ENCODE results near the gene GALNT2.

GALNT2 gene

DNA sequence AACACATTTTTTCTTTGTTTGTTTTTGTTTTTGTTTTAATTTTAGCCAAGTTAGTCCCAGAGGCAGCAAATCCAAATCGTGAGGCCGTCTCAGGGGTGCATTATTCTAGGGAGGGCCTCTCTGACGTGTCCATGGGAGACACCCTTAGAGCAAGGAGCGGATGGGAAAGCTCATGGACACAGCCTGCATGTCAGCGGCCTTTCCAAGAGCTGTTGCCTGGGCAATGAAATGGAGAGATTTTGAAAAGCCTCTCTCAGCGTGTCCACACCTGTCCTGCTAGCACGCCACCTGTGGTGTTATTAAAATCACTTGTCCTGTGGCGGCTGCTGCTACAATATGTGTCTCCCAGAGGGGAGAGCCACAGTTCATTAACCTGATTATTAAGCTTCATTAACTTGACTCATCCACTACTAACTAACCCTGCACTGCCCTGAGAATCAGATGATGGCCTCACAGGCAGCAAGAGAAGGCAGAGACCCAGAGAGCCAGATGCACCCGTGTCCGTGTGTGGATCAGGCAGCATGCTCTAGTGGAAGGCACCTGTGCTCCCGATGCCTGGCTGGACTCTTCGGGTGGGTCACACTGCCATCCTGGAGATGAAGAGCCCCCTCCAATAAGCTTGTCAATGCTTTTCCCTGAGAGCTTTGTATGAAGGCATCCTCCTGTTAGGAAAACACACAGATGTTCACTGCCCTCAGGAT is 225.8 kb downstream of the GALNT2 start:
- Histone ChIP-seq H3K9me3 (ENCODE audit: control insufficient read depth, insufficient read depth, low read length) (no peaks in the 10 kb centered on the region), H3K4me1 (ENCODE audit: insufficient read depth, low read length) (peaks cover 7% of the 10 kb centered on the region; the same call in 1 of the 2 replicates), H3K36me3 (ENCODE audit: insufficient read depth, low read length) (no peaks in the 10 kb centered on the region), H3K9ac (ENCODE audit: low read depth, low read length) (peak overlapping the region; percentile 52; the same call in 1 of the 2 replicates)

DNA sequence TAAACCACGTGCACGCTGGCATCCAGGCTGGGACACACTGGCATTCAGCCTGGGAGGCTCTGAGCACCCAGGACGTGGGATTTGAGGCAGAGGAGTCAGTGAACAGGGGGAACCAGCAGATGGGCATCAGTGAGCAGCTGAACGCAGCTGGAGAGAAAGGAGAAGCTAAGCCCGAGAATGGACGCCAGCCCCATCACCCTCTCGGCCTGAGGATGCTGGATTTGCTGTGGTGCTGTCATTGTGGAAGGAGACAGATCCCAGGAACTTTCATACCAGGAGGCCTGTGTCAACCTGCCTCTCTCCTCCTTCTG is 226.3 kb downstream of the GALNT2 start:
- H3K36me3 ChIP-seq (ENCODE audit: insufficient read depth, low read length): no peaks in the 10 kb centered on the region
- H3K9me3 ChIP-seq (ENCODE audit: control insufficient read depth, insufficient read depth, low read length): no peaks in the 10 kb centered on the region
- peaks cover 7% of the 10 kb centered on the region; the same call in 1 of the 2 replicates for H3K4me1 ChIP-seq (ENCODE audit: insufficient read depth, low read length)
- no peak overlapping the region for H3K9ac ChIP-seq (ENCODE audit: low read depth, low read length)

DNA sequence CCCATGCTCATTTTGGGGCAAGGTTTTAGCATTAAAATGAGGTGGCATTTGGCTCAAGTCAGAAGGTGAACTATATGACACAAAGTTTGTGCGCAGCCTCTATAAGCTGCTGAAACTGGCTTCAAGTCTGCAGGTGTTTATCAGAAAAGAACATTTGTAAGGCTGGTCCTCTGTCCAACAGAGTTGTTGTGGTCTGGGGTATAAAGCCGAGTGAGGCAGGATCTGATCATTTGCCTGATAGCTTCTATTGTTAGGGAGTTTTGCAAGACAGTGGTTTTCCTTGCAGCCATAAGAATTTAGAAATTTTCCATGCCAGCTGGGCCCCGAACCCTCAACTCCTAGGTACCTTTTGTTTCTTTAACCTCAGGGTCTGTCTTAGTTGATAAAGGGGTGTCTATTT is 228.3 kb downstream of the GALNT2 start:
- H3K9ac ChIP-seq (ENCODE audit: low read depth, low read length): no peak overlapping the region
- peaks cover 7% of the 10 kb centered on the region; the same call in 1 of the 2 replicates for H3K4me1 ChIP-seq (ENCODE audit: insufficient read depth, low read length)
- no peaks in the 10 kb centered on the region for H3K36me3 ChIP-seq (ENCODE audit: insufficient read depth, low read length)
- H3K9me3 ChIP-seq (ENCODE audit: control insufficient read depth, insufficient read depth, low read length): no peaks in the 10 kb centered on the region

DNA sequence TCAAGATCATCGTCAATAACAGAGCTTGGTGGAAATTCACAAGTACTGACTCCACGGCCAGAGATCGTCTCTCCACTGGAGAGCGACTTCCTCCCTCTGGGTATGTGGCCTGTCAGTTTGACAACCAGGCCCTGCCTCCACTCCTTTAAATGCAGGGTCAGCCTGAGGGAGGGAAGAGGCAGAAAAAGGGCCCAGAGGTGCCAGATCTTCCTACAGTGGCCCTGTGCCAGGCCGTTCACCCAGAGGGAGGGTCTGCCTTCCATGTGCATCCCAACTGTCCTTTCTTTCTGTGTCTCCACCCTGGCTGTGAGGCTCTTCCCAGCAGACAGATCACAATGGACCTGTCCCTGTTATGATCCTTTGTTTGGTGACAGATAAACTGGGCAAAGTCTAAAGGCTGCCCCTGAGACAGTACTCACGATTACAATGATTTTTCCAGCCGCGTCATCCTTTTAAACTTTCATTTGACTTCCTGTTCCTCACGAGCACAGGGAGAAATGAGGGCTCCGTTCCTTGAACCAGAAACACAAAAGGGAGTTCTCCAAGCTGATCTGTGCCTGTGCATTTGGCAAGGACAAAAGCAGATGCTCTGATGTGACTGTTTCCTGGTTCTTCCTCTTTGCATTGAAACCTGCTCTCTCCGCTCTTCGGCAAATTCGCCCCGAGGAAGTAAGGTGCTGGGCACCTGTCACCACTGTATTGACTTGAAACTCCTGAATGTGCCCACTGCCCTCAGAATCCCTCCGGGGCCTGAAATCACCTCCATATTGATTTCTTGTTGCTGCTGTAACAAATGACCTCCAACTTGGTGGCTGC is 232.4 kb downstream of the GALNT2 start:
- H3K4me1 ChIP-seq (ENCODE audit: insufficient read depth, low read length): no peaks in the 10 kb centered on the region
- no peaks in the 10 kb centered on the region for H3K9me3 ChIP-seq (ENCODE audit: control insufficient read depth, insufficient read depth, low read length)
- H3K9ac ChIP-seq (ENCODE audit: low read depth, low read length): no peak overlapping the region
- H3K36me3 ChIP-seq (ENCODE audit: insufficient read depth, low read length): no peaks in the 10 kb centered on the region

DNA sequence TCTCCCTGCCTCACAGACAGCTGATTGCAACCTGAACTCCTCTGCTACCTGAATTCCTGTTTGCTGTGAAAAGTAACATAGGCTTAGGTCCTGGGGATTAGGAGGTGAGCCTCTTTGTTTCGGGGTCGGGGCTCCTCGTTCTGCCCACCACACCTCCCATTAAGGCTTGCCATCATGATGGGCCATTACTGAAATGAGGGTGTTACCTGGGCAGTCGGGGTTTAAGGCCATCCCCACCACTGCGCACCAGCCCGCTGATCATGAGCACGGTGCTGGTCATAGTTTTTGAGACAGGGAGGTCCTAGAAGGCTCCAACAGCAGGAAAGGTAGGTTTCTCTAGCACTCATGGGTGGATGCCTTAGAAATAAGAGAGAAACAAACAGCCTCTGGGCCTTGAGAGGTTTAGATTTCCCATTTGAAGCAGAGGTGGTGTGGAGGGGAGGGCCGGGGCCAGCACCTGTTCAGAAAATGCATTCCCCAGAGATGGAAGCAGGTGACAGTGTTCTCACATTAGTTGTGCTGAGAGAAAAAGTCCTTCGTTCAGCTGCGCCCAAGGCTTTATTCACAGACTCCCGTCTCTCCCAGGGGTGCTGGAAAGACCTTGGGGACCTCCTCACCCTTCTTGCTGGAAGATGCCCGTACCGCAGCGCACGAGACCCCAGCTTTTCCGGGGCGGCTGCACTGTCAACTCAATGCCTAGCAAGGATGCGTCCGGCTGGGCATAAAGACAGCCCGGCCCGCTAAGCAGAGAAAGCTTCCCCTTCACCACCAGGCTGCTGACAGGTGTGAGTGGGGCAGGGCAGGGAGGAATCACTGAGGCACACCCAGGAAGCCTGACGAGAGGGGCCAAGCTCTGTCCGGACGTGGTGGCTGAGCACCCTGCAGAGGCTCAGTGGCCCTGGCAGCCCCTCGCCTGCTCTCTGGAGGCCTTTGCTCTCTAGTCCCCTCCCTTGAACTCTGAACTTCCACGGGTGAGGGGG is 233.6 kb downstream of the GALNT2 start:
- Histone ChIP-seq H3K9ac (ENCODE audit: low read depth, low read length) (no peak overlapping the region), H3K4me1 (ENCODE audit: insufficient read depth, low read length) (no peaks in the 10 kb centered on the region), H3K9me3 (ENCODE audit: control insufficient read depth, insufficient read depth, low read length) (no peaks in the 10 kb centered on the region), H3K36me3 (ENCODE audit: insufficient read depth, low read length) (no peaks in the 10 kb centered on the region)

DNA sequence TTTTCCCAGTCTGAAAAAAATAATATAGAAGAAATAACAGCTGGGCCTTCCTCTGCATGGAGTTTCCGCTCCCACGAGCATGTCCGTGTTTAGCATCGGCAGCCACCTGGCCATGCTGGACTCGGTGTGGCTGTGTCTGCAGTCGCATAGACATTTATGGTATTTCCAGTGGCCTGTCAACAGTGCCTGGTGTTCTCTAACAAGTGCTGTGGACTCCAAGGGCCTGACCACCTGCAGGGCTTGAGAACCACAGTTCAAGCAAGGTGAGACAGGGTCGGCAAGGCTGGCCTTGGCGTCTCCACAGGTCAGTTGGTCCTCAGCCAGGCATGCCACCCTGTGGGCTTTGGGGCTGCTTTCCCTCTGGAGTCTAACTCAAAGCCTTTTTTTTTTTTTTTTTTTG is 234.3 kb downstream of the GALNT2 start:
- Histone ChIP-seq H3K36me3 (ENCODE audit: insufficient read depth, low read length) (no peaks in the 10 kb centered on the region), H3K4me1 (ENCODE audit: insufficient read depth, low read length) (no peaks in the 10 kb centered on the region), H3K9me3 (ENCODE audit: control insufficient read depth, insufficient read depth, low read length) (no peaks in the 10 kb centered on the region), H3K9ac (ENCODE audit: low read depth, low read length) (no peak overlapping the region)

DNA sequence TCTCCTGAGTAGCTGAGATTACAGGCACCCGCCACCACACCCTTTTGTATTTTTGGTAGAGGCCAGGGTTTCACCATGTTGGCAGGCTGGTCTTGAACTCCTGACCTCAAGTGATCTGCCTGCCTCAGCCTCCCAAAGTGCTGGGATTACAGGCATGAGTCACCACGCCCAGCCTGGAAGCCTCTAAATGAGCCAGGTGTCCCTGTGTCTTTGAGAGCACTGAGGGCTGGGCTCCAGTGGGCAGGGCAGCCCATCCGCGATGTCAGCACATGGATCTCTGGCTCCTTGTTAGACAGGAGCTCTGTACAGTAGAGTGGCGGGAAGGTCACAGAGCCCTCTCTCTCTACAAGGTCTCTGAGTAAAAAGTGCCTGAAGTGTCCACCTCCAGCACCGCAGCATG is 234.8 kb downstream of the GALNT2 start:
- Histone ChIP-seq H3K9me3 (ENCODE audit: control insufficient read depth, insufficient read depth, low read length) (no peaks in the 10 kb centered on the region), H3K36me3 (ENCODE audit: insufficient read depth, low read length) (no peaks in the 10 kb centered on the region), H3K4me1 (ENCODE audit: insufficient read depth, low read length) (no peaks in the 10 kb centered on the region), H3K9ac (ENCODE audit: low read depth, low read length) (no peak overlapping the region)

DNA sequence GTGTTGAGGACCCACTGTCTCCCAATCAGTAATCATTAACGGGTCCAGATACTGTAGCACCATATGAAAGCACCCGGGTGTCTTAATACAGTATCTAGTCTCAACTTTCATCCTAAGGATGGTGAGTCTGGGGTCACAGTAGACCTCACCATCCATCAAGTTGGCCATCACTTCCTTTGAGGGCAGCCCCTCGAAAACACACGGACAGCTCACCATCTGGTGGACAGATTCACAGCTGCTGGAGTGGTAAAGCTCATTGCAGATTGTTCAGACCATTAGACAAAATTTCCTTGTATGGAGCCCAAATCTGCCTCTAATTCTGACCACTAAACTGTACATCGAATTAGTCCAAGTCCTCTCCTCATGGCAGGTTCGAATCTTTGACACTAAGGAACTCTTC is 236.0 kb downstream of the GALNT2 start:
- Histone ChIP-seq H3K9ac (ENCODE audit: low read depth, low read length) (no peak overlapping the region), H3K4me1 (ENCODE audit: insufficient read depth, low read length) (peaks cover 5% of the 10 kb centered on the region; the same call in 1 of the 2 replicates), H3K36me3 (ENCODE audit: insufficient read depth, low read length) (no peaks in the 10 kb centered on the region)

DNA sequence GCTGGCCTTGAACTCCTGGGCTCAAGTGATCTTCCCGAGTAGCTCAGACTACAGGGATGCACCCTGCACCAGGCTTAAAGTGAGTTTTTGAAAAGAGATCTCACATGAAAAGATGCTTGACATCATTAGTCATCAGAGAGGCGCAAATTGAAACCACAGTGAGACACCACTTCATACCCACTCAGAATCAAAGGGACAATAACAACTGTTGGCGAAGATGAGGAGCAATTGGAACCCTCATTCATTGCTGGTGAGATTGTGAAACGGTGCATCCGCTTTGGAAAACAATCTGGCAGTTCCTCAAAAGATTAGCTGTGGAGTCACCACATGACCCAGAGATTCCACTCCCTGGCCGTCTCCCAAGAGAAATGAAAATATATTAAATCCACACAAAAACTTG is 236.8 kb downstream of the GALNT2 start:
- H3K4me1 ChIP-seq (ENCODE audit: insufficient read depth, low read length): peaks cover 5% of the 10 kb centered on the region; the same call in 1 of the 2 replicates

More for the DNA sequence above, 236.0 kb downstream of the GALNT2 start:
- no peaks in the 10 kb centered on the region for H3K9me3 ChIP-seq (ENCODE audit: control insufficient read depth, insufficient read depth, low read length)

DNA sequence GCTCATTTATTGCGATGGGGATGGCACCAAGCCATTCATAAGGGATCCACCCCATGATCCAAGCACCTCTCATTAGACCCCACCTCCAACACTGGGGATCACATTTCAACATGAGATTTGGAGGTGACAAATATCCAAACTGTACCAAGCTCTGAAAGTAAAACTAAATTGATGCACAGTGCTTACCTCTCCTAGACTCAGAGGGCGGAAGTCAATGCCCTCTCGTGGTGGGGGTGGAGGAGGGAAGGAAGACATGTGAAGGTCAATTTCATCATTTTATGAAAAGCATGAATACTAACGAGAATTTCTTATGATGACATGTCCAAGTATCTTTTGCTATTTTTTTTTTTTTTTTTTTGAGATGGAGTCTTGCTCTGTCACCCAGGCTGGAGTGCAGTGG is 239.1 kb downstream of the GALNT2 start:
- Histone ChIP-seq H3K4me1 (ENCODE audit: insufficient read depth, low read length) (peaks cover 5% of the 10 kb centered on the region; the same call in 1 of the 2 replicates), H3K9ac (ENCODE audit: low read depth, low read length) (no peak overlapping the region), H3K9me3 (ENCODE audit: control insufficient read depth, insufficient read depth, low read length) (no peaks in the 10 kb centered on the region), H3K36me3 (ENCODE audit: insufficient read depth, low read length) (no peaks in the 10 kb centered on the region)

More for the DNA sequence above, 236.8 kb downstream of the GALNT2 start:
- no peaks in the 10 kb centered on the region for H3K9me3 ChIP-seq (ENCODE audit: control insufficient read depth, insufficient read depth, low read length)
- H3K36me3 ChIP-seq (ENCODE audit: insufficient read depth, low read length): no peaks in the 10 kb centered on the region
- H3K9ac ChIP-seq (ENCODE audit: low read depth, low read length): no peak overlapping the region

DNA sequence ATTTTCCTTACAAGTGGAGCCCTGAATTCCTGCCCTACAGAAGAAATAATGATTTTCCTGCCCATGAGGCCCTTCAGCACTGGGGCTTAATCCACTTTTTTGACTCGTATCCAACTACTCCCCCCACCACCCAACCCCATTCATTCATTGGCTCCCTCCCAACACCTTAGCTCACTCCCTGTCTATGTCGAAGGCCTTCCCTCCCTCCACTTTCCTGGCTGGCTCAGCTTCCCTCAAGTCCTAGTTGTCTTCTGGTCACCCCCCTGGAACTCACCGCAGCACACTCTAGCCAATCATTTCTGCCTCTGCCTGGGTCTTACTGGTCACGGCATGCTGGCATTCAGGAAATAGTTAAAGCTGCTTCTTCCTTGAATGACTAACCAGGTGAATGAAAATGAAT is 240.2 kb downstream of the GALNT2 start:
- no peak overlapping the region for H3K9ac ChIP-seq (ENCODE audit: low read depth, low read length)
- no peaks in the 10 kb centered on the region for H3K36me3 ChIP-seq (ENCODE audit: insufficient read depth, low read length)
- H3K4me1 ChIP-seq (ENCODE audit: insufficient read depth, low read length): peaks cover 5% of the 10 kb centered on the region; the same call in 1 of the 2 replicates
- no peaks in the 10 kb centered on the region for H3K9me3 ChIP-seq (ENCODE audit: control insufficient read depth, insufficient read depth, low read length)

DNA sequence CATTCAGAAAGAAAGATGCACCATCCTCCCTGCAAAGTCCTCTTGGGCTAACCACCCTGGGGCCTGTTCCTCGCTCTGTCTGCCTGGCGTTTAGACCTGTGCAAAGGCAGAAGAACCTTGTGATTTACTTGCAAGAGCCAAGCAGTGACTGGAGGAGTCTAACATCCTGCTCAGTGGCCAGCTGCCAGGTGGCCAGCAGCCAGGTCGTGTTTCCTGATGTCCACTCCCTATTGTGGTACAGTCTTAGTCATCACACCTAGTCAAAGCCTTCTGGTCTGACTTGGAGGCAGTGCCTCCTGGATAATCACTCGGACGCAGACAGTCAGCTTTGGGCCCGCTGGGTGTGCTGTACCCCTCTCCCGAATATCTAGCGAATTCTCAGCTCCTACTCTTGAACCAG is 241.0 kb downstream of the GALNT2 start:
- H3K4me1 ChIP-seq (ENCODE audit: insufficient read depth, low read length): peaks cover 5% of the 10 kb centered on the region; the same call in 1 of the 2 replicates
- no peaks in the 10 kb centered on the region for H3K36me3 ChIP-seq (ENCODE audit: insufficient read depth, low read length)
- H3K9ac ChIP-seq (ENCODE audit: low read depth, low read length): no peak overlapping the region
- H3K9me3 ChIP-seq (ENCODE audit: control insufficient read depth, insufficient read depth, low read length): no peaks in the 10 kb centered on the region

DNA sequence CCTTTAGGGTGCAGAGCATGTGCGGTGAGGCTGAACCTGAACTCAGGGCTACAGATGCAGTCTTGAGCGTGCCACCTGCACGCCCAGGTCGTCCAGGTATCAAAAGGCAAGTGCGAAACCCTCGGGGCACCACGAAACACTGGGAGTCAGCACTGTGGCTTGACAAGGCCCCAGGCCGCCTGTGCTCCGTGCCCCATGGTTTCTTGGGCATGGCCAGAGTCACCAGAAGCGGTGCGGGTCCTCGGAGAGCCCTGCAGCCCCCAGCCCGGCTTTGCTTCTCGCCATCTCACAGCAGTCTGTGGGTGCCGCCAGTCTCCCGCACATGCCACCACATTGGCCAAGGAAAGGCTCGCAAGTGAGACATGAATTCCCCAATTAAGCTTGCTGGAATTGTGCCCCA is 241.8 kb downstream of the GALNT2 start:
- Histone ChIP-seq H3K4me1 (ENCODE audit: insufficient read depth, low read length) (peaks cover 5% of the 10 kb centered on the region; the same call in 1 of the 2 replicates), H3K9ac (ENCODE audit: low read depth, low read length) (no peak overlapping the region), H3K9me3 (ENCODE audit: control insufficient read depth, insufficient read depth, low read length) (no peaks in the 10 kb centered on the region)

DNA sequence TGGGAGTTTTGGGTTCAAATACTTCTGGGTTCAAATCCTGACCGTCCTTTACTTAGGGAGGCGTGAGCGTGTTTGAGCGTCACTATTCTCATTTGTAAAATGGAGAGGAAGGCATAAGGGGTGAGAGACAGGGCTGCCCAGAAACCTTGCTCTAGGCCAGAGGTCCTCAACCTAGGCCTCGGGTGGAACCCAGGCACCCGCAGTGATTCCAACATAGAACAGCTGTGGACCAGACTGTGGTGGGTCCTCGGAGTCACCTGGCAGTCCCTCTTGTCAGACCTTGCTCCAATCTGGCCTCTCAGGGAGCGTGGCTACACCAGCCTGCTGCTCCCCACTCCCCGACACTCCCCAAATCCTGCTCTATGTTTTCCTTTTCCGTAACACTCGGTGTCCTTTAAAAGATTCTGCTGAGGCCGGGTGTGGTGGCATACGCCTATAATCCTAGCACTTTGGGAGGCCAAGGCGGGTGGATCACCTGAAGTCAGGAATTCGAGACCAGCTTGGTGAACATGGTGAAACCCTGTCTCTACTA is 242.7 kb downstream of the GALNT2 start:
- Histone ChIP-seq H3K36me3 (ENCODE audit: insufficient read depth, low read length) (no peaks in the 10 kb centered on the region), H3K9me3 (ENCODE audit: control insufficient read depth, insufficient read depth, low read length) (no peaks in the 10 kb centered on the region), H3K4me1 (ENCODE audit: insufficient read depth, low read length) (peaks cover 5% of the 10 kb centered on the region; the same call in 1 of the 2 replicates), H3K9ac (ENCODE audit: low read depth, low read length) (no peak overlapping the region)

More for the DNA sequence above, 241.8 kb downstream of the GALNT2 start:
- no peaks in the 10 kb centered on the region for H3K36me3 ChIP-seq (ENCODE audit: insufficient read depth, low read length)
